ENCODE data around the gene PLK4.
"Not testable (repeated sequence)": the region's sequence is repeated elsewhere in the genome, so short reads cannot be mapped to it uniquely, and the experiment has no call there.

Gene PLK4

DNA sequence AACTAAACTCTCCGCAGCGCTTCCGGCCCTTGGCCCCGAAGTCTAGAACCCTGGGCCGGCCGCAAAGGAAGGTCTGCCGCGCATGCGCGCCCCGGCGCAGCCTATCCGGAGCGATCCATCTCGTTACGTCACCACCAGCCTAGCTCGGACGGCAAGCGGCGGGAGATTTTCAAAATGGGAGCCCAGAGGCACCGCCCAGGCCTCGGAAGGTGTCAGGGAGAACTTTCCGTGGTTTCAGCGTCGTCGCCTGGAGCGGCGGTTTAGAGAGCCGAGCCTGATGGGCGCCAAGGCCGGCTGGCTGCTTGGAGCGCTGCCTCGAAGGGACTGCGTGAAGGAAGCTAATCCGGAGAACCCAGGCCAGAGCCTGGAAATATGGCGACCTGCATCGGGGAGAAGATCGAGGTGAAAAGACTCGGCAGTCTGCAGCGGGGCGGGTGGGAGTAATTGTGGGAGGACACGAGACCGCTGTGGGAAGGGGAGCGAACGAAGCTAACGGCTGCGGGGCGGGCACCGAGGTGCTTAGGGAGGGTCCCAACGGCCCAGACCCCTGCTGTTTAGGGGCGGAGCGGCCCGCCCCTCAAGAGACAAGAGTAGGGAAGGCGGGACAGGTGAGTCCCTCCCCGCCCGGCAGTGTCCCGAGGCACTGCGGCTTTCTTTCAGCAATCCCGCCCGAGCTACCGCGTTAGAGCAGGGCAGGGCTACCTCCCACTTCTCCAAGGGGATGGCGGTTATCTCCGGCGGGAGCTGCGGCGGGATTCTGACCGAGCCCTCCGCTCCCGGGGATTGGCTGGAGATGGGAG lies at the start of gene PLK4:
Gene PLK4 (plus strand): TSS at position 131 of the 800 bp plus-strand sequence. CDS start 242 bp downstream, at position 373.
- DNase-seq: peak; percentile 98

DNA sequence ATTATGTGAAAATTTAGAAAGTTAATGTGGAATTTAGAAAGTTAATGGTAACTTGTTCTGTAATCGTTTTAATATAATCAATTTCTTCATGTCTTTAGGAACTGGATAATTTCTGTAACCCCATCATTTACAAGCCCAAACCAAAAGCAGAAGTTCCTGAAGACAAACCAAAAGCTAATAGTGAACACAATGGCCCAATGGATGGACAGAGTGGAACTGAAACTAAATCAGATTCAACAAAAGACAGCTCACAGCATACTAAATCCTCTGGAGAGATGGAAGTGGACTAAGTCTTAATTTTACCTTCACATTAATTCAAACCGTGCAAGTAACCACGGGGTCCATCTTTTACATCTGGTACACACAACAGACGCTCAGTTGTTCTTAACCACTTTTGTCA lies 48.1 kb upstream of the PLK4 start:
- no peak for DNase-seq

DNA sequence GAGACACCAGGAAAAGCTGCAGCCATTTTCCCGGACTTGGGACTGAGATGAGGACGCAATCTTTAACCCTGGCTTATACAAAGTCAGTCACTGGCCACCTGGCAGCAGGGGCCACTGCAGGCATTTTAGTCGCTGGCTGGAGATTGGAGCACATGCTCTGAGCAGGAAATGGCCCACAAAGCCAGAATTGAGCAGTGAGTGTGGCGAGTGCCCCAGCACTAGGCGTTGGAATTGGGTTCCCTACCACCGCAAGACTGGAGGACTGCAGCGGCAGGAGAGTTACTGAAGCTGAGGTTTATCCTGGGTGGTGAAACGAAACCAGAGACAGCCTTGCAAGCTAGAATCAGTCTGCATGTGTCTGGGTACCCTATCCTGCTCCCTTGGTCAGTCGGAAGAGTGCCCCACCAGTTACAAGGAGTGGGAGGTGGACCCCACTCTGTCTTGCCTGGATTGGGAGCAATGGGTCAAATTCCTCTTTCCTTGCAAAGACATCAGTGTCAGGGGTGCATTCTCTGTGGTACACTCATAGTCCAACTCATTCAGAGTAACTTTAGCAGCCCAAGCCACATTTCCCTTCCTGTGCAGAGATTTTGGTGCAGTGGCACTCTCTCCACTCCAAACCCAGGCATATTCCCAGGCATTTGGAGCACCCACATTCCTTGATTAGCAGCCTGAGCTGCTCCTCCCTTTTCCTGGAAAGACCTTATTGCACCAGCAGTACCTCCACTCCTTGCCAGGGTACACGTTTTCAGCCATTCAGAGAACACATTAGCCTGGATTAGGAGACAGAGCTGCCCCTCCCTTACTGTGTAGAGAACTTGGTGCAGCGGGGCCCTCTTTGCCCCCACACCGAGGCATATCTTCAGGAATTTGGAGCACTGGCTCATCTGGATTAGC lies 36.7 kb upstream of the PLK4 start:
- DNase-seq: no peak

DNA sequence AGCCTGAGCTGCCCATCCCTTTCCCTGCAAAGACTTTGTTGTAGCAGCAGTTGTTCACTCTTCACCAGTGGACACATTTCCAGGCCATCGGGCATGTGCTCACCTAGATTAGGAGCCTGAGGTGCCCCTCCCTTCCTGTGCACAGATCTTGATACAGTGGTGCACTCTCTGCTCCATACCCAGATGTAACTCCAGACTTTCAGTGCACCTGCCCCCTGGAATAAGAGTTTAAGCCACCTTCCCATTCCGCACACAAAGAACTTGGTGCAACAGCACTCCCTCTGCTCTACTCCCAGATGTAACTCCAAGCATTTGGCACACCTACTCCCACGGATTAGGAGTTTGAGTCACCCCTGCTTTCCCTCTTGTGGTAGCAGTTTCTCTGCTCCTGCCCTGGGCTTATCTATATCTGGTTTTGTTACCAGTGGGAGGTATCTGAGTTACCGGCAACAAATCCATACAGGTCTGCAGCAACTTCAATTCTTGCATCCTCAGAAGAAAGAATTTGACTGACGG lies 36.0 kb upstream of the PLK4 start:
- no peak for DNase-seq

DNA sequence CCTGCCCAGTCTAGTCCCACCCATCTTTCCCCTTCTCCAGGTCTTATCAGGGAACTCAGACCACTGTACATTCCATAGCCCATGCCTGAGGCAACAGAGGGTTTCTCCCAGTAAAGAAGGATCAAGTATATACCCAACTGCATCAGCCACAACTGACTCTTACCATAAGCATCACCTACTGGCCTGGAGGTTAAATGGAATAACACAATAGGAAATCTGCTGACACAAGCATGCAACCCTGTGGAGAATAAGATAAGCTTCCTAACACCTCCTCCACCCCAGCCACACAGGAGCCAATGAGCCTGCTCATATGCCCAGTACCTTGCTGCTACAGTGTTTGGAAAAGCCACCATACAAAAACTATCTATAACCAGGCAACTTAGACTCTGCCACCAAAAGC lies 34.6 kb upstream of the PLK4 start:
- DNase-seq: no peak

DNA sequence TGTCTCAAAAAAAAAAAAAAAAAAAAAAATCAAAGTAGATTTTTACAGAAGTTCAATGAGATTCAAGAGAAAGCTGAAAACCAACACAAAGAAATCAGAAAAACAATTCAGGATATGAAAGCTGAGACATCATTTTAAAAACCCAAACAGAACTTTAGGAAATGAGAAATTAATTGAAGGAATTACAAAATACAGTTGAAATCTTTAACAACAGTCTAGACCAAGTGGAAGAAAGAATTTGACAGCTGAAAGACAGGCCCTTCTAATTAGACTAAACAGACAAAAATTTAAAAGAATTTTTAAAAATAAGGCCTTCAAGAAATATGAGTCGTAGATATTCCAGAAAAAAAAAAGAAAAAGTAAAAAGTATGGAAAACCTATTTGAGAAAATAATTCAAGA lies 33.9 kb upstream of the PLK4 start:
- DNase-seq: no peak

DNA sequence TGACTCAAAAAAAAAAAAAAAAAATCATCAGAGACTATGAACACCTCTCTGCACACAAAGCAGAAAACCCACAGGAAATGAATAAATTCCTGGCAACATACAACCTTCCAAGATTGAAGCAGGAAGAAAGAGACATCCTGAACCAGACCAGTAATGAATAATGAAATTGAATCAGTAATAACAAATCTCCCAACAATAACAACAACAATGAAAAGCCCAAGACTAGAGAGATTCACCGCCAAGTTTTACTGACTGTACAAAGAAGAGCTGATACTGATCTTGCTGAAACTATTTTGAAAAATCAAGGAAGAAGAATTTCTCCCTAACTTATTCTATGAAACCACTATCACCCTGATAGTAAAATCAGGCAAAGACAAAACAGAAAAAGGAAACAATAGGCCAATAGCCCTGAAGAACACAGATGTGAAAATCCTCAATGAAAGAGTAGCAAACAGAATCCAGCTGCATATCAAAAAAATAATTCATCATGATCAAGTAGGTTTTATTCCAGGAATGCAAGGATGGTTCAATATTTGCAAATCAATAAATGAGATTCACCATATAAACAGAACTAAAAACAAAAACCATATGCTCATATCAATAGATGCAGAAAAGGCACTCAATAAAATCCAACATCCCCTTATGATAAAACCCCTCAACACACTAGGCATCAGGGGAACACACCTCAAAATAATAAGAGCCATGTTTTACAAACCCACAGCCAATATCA lies 31.0 kb upstream of the PLK4 start:
- no peak for DNase-seq

DNA sequence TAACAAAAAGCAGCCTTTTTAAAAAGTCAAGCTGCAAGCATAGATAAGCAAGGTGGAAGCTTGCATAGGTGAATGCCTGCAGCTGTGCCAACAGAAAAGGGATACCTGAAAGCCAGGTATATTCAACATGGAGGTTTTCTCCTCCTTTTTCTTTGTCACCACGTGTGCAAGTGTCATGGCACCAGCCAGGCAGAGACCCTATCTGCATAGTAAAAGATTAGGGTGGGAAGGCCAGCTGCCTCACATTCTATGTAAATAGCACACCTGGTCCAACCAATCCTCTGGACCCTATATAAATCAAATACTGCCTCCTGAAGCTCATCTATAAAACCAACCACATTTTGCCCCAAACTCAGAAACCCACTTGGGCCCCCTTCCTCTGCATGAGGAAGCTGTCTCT lies 28.0 kb upstream of the PLK4 start:
- DNase-seq: no peak

DNA sequence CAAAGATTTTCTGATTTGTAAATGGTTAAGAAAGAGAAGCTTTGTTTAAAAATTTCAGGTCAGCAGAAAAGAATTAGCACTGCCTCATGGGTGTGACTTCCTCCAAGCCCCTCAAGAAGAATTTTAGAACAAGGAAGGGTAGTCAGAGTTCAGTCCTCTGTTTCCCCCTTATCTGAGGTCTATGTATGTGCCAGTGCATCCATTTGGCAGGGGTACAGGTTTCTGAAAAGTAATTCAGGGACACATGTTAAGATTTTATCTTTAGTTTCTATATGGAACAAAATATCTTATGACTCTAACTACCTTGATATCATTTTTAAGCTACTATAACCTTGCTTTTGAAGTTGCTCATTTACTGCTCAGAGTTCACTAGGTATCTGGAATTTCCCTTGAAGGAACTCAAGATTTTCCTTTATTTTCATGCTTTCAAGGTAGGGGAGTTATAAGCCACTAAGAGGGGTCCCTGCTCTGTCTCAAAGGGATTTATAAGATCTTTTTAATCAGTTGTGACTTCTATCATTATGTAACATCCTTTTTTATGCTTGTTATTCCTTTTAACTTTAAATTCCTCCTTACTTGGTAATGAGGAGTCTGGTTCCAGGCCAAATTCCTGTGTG lies 24.4 kb upstream of the PLK4 start:
- DNase-seq: no peak

DNA sequence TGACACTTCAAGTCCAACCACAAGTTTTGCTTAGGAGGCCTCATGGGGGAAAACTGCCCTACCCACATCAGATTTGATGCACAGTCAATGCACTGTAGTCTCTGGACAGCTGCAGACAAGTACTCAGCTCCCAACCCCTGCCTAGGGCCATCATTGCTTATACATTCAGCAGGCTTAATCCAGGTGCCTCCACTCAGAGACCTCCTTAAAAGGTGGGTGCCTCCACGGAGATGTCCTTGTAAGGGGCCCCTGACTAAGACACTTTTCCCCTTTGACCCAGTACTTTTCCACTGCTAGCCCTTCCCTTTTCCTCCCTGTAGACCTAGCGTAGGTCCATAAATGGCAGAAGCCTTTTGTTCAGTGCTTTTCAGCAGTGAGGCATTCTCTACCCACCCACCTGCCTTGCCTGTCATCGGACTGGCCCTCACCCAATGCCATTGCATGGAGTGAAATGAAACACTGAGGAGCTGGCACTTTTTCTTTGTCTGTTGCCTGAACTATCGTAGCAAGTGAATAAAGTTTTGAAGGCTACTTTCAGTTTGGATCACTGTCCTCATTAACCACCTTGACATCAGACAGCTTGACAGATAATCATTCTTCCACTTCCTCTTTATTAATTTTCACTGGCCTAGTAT lies 23.8 kb upstream of the PLK4 start:
- DNase-seq: no peak

DNA sequence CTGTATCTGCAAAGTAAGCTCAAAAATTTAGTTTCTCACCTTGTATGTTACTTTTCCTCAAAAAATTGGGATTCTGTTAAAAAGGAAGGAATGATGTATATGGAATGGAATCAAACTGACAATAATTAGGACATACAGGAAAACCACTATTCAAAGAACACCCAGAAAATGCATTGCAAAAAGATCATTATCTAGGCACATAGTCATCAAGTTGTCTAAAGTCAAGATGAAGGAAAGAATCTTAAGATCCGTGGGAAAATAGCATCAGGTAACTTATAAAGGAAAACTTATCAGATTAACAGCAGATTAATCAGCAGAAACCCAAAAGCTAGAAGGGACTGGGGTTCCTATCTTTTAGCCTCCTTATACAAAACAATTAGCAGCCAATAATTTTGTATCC lies 23.1 kb upstream of the PLK4 start:
- DNase-seq: no peak

DNA sequence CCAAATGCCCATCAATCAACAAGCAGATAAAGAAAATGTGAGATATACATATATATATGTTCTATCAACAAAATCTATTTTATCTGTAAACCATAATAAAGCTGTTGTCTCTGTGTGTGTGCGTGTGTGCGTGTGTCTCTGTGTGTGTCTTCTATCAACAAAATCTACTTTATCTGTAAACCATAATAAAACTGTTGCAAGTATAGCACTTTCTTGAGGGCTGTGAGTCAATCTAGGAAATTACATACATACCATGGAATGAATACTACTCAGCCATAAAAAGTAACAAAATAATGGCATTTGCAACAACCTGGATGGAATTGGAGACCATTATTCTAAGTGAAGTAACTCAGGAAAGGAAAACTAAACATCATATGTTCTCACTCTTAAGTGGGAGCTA lies 12.5 kb upstream of the PLK4 start:
- no peak for DNase-seq

DNA sequence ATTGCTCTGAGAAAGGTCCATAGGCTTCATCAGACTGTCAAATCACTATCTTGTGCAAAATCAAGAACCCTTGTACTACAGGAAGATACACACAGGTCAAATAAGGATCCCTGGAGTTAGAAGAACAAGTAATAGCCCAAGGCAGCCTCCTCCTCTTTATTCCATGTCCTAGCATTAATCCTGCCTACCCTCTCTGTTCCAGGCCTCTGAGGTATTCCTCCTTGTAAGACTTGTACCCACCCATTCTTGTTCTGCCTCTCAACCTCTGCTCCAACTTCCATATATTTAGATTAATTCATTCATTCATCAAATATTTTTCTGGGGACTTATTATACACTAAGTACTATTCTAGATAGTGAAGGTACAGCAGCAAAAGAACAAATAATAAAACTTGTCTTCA lies 10.4 kb upstream of the PLK4 start:
- DNase-seq: no peak

DNA sequence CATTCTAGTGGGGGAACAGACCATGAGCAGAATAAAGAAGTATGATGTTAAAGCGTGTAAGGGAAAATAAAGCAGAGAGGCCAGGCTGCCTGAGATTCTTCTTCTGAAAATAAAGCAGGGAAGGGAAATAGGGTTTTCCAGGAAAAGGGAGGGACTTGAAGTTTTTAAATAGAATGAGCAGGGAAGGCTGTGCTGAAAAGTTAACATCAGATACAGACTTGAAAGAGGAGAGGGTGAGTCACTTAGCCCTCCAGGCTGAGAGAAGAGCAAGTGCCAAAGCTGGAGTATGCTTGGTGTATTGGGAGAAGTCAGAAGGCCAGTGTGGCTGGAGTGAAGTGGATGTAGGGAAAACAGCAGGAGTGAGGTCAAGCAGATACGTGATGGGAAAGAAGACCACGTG lies 10.0 kb upstream of the PLK4 start:
- no peak for DNase-seq

DNA sequence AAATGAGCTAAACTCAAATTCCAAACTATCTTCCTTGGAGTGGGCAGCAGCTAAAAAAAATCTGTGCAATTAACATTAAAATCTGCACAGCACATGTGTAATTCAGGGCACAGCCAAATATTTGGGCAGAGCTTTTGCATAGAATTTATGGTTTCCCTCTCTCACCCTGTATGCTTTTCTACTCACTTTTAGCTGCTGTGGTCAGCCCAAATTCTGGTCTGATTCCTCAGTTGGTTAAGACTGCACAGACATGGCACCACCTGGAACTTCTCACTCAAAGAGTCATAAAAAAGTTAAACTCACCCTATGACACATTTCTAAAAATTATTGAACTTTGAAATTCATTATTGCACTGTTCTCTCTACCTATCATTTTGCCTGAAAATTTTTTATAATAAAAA lies 4.9 kb upstream of the PLK4 start:
- no peak for DNase-seq

DNA sequence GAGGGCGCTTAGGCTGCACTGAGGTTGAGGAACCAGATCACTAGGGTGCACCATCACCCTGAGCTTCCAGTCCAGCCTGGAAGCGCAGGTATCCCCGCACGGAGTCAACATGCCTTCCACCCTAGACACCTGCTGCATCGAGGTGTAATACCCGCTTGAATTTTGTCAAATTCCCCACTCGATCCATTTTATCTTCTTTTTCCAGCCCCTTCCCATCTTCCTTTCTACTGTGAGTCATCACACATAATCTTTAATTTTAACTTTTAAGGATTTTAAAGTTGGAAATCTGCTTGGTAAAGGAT lies 821 bp downstream of the PLK4 start:
- DNase-seq: no peak

DNA sequence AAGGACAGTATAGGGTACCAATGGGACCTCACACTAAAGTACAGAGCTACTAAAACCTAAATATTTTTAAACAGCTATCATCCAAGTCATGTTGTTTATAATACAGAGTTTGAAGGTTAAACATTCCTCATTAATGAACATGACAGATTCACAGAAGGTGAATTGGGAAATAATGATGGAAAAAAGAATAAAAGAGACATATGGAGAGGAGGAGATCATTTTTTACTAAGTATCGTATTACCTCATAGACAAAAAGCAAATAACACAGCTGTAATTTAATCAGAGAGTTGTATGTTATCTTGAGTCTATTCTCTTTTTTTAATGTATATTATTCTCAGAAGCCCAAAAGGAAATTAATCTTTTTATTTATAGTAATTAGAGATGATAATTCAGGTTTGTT lies 7.9 kb downstream of the PLK4 start:
- DNase-seq: no peak

DNA sequence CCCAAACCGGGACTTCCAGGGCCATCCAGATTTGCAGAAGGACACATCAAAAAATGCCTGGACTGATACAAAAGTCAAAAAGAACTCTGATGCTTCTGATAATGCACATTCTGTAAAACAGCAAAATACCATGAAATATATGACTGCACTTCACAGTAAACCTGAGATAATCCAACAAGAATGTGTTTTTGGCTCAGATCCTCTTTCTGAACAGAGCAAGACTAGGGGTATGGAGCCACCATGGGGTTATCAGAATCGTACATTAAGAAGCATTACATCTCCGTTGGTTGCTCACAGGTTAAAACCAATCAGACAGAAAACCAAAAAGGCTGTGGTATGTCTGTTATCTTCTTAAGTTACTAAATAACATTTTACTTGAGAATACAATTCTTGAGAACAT lies 9.2 kb downstream of the PLK4 start:
- DNase-seq: no peak

DNA sequence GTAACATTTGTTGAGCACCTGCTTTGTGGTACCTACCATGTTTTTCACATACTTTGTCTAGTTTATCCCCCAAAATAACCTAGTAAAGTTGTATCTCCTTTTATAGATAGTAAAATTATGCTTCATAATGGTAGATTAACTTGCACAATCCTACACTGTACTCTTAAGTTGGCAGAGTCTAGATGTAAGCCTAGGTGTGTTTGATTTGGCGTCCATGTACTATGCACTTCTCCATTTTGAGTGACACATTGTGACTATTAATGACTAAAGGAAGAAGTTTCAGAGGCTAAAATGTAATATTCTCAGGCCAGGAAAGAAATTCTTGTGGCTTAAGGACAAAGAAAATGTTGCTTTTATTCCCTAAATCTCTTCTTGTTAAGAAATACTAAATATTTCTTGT lies 15.4 kb downstream of the PLK4 start:
- DNase-seq: no peak

DNA sequence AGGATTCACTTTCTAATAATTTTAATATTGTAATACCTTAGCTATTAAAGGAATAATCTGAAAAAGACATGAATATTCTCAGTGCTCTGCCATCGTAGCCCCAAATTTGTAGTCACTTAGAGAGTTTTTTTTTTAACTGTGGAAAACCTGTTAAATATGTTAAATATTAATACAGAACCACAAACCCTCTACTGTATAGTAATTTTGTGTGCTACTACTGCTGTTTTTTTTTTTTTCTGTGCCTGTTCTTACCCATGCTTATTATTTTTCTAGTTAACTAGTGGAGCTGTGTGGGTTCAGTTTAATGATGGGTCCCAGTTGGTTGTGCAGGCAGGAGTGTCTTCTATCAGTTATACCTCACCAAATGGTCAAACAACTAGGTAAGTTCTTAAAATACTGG lies 15.8 kb downstream of the PLK4 start:
- no peak for DNase-seq

DNA sequence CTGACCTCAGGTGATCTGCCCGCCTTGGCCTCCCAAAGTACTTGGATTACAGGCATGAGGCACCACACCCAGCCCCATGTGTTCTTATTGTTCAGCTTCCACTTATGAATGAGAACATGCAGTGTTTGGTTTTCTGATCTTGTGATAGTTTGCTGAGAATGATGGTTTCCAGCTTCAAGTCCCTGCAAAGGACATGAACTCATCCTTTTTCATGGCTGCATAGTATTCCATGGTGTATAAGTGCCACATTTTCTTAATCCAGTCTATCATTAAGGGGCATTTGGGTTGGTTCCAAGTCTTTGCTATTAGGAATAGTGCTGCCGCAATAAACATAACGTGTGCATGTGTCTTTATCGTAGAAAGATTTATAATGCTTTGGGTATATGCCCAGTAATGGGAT lies 19.0 kb downstream of the PLK4 start:
- not testable (repeated sequence) for DNase-seq

DNA sequence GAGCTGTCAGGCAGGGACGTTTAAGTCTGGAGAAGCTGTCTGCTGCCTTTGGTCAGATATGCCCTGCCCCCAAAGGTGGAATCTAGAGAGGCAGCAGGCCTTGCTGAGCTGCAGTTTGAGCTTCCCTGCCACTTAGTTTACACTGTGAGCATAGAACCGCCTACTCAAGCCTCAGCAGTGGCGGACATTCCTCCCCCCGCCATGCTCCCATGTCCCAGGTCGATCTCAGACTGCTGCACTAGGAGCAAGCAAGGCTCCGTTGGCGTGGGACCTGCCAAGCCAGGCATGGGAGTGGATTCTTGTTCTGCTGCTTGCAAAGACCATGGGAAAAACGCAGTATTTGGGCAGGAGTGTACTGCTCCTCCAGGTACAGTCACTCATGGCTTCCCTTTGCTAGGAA lies 24.3 kb downstream of the PLK4 start:
- no peak for DNase-seq

DNA sequence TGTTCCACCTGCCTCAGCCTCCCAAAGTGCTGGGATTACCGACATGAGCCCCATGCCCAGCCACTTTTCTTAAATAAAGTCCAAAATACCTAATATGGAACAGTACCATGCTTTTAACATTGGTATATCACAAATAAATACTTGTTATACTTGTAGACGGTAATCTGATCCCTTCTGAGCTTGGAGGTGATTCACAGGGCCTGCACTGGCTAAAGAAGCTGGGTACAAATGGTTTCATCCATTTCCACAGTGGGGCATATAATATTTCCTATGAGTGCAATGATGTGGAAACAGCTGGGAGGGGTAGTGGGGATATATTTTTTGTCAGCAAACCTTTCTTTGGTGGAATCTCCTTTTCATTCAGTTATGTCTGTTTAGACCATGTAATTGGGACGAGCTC lies 35.8 kb downstream of the PLK4 start:
- DNase-seq: no peak
